Activated naive CD8-positive, alpha-beta T cell treated with anti-CD3 and anti-CD28 coated beads, Interleukin-2, amount 50 U/mL, for 16 hours (primary cell): ENCODE measurements around the gene ATXN1.

Experiments
- DNase-seq: peaks from one replicate; pipeline ENCODE4 v3.0.0-alpha.2; 2020; ENCODE audit warnings: low read depth, low spot score

ATXN1 gene

DNA sequence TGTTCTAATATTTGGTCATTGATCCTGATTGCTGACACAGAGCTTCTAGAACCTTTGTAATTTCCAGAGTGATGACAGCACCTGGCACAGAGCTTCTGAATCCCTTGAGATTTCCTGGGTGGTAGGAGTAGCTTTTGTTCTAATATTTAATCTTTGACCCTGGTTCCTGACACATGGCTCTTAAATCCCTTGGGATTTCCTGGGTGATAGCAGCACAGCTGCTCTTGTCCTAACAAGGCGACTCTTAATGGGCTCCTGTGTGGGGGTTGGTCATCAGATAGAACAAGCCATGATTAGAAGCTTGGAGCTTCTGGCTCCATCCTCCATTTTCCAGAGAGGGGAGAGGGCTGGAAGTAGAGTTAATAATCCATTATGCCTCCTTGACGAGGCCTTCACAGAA, 504.5 kb downstream of the ATXN1 start:
- no peak for DNase-seq

DNA sequence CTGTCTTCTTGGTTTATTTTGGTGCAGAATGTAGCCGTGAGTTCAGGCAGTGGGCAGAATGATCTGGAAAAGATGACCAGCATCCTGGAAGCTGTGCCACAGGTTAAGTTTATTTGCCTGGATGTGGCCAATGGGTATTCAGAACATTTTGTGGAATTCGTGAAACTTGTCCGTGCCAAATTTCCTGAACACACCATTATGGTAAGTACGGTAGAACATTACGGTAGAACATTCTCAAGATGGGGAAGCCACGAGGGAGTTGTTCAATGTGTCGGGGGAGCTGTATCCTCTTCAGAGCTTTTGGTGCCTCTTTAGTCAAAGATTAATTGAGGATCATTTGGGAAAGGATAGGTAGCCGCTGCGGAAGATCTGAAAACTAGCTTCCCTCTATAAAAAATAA, 506.7 kb downstream of the ATXN1 start:
- DNase-seq = no peak

DNA sequence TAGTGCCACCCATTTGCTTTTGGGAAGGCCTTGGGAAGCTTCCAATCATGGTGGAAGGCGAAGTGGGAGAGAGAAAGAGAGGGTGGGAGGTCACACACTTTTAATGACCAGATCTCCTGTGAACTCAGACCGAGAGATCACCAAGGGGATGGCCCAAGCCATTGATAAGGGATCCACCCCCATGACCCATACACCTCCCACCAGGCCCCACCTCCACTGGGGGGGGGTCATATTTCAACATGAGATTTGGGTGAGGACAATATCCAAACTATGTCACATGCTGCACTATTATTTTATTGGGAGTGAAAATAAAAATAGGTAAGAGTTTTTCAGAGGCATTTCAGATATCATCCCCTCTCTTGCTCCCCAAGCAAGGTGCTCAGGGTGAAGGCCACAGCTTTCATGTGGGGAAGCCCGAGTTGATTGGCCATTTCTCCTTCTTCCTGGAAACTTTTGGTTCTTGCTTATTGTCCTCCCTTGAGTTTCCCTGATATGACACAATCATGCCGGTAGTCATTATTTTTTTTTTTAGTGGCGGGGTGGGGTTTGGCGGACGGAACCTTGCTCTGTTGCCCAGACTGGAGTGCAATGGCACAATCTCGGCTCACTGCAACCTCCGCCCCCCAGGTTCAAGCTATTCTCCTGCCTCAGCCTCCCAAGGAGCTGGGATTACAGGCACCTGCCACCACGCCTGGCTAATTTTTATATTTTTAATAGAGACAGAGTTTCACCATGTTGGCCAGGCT, 507.7 kb downstream of the ATXN1 start:
- no peak for DNase-seq

DNA sequence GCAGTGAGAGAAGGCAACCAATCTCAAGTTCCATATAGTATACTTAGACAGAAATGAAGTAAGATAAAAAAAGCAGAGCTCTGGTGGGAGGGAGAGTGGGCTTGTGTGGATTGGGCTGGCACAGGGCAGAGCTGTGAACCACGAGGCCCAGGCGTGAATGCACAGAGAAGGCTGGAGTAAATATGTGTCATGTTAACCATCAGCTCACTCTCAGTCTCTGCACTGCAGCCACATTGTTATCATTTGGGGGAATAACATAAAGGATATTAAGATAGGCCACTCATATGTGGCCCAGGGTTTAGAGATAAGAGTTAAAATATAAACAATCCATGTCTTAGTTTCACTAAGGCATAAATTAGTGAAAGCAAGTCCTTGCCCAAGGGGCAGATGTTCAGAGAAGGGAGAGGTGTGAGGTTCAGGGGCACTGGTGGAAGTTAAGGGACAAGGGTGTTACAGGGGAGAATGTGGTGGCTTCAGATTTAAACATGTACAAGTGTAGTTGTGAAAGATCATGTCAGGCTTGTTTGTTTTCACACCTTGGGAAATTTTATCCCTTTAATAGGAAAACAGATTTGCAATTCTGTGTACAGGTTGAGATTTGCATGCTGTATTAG, 508.5 kb downstream of the ATXN1 start:
- DNase-seq = no peak

DNA sequence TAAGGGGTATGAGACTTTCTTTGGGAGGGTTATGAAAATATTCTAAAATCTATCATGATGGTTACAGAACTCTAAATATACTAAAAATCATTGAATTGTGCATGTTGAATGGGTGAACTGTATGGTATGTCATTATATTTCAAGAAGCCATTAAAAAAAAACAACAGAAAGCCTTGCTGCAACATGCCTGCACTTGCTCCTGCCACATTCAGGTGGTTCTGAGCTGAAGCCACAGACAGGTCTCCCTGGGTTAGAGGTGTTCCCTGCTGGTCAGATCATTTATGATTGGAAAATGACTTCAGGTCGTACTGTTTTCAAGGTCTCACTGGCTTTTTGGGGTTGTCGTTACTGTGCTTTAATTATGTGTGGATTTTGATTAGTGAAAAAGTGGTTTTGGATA, 509.6 kb downstream of the ATXN1 start:
- DNase-seq = no peak

DNA sequence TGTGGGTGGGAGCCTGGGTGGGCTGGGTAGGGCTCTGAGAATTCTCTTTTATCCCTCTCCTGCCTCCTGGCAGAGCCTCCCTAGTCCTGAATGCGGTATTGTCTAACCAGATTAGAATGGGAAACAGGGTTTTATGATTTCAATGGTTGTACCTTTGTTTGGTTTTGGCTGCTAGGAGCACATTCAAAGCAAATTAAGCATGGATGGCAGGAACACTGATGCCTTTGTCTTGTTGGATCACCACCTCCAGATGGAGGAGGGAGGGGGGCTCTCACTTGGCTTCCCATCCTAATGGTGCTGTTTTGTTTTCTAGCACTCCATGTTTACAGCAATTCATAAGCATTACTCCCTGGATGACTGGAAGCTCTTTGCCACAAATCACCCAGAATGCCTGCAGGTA, 511.3 kb downstream of the ATXN1 start:
- DNase-seq = no peak
